GM12892 (cell line): ENCODE data around the gene MYCBP2.

Source experiments
- DNase-seq: peaks from one replicate; pipeline ENCODE4 v3.0.0; 2011; ENCODE audit not compliant: insufficient read length
- FAIRE-seq: peaks from 2 replicates; lab custom pipeline; 2011; peaks lifted over from hg19 to GRCh38; lab: Jason Lieb, UNC
- POLR2A ChIP-seq: IDR thresholded peaks from 2 replicates; pipeline ENCODE4 v1.6.1; 2011; ENCODE audit warnings: low read depth, low read length, control low read depth
- POLR2AphosphoS5 ChIP-seq: IDR thresholded peaks from 2 replicates; pipeline ENCODE4 v1.6.1; 2011; ENCODE audit warnings: low read depth, low read length, control low read depth
- TAF1 ChIP-seq: IDR thresholded peaks from 2 replicates; pipeline ENCODE4 v1.6.1; 2011; ENCODE audit warnings: low read depth, mild to moderate bottlenecking, control low read depth, low read length, borderline replicate concordance

MYCBP2 gene

GRCh38 chr13:77114271-77114670 lies 212.6 kb downstream of the MYCBP2 start:
- FAIRE-seq = peak; percentile 58
- no peak for TF ChIP-seq POLR2A
- TF ChIP-seq TAF1 = no peak

GRCh38 chr13:77113496-77113895 lies 213.4 kb downstream of the MYCBP2 start:
- TF ChIP-seq POLR2AphosphoS5 (no peak), TAF1 (no peak), POLR2A (no peak)
- DNase-seq = no peak
- peak; percentile 50 for FAIRE-seq

More at GRCh38 chr13:77114271-77114670, 212.6 kb downstream of the MYCBP2 start:
- DNase-seq = no peak

- DNase-seq (no peak), FAIRE-seq (no peak)
- TF ChIP-seq POLR2A = no peak
- no peak for TF ChIP-seq POLR2AphosphoS5
- TF ChIP-seq TAF1 = no peak
These were observed 221.8 kb downstream of the MYCBP2 start for GRCh38 chr13:77105051-77105450.

- FAIRE-seq (no peak), DNase-seq (no peak)
- TF ChIP-seq POLR2AphosphoS5 (no peak), TAF1 (no peak), POLR2A (no peak)
These were observed 227.5 kb downstream of the MYCBP2 start for GRCh38 chr13:77099415-77099814.

GRCh38 chr13:77095288-77095687 lies 231.6 kb downstream of the MYCBP2 start:
- FAIRE-seq (no peak), DNase-seq (no peak)
- TF ChIP-seq POLR2A = no peak
- no peak for TF ChIP-seq POLR2AphosphoS5
- TF ChIP-seq TAF1 = no peak

- DNase-seq = no peak
- no peak for FAIRE-seq
- TF ChIP-seq TAF1 (no peak), POLR2AphosphoS5 (no peak), POLR2A (no peak)
These were observed 232.1 kb downstream of the MYCBP2 start for GRCh38 chr13:77094773-77095172.

GRCh38 chr13:77093735-77094134 lies 233.2 kb downstream of the MYCBP2 start:
- TF ChIP-seq POLR2A = no peak
- TF ChIP-seq POLR2AphosphoS5 = no peak
- no peak for TF ChIP-seq TAF1
- DNase-seq (no peak), FAIRE-seq (no peak)

GRCh38 chr13:77084755-77085154 lies 242.1 kb downstream of the MYCBP2 start:
- DNase-seq = no peak
- TF ChIP-seq TAF1 (no peak), POLR2AphosphoS5 (no peak)
- FAIRE-seq = no peak

GRCh38 chr13:77079902-77080413 lies 246.9 kb downstream of the MYCBP2 start:
- TF ChIP-seq POLR2A (no peak), TAF1 (no peak), POLR2AphosphoS5 (no peak)
- FAIRE-seq (no peak), DNase-seq (no peak)

- no peak for DNase-seq
- FAIRE-seq = no peak
- TF ChIP-seq TAF1 (no peak), POLR2A (no peak), POLR2AphosphoS5 (no peak)
These were observed 259.4 kb downstream of the MYCBP2 start for GRCh38 chr13:77067519-77067918.

- no peak for FAIRE-seq
- DNase-seq = no peak
- no peak for TF ChIP-seq TAF1
- TF ChIP-seq POLR2AphosphoS5 = no peak
- TF ChIP-seq POLR2A = no peak
These were observed 261.3 kb downstream of the MYCBP2 start for GRCh38 chr13:77065461-77066147.

GRCh38 chr13:77062097-77062496 lies 264.8 kb downstream of the MYCBP2 start:
- TF ChIP-seq POLR2AphosphoS5 (no peak), POLR2A (no peak), TAF1 (no peak)
- FAIRE-seq (no peak), DNase-seq (no peak)
